HG03139 (cell line): ENCODE results near the gene RBM17.
"Not testable (repeated sequence)": the region's sequence is repeated elsewhere in the genome, so short reads cannot be mapped to it uniquely, and the experiment has no call there.

Experiments used
- ATAC-seq: cut with Tn5 transposase; IDR thresholded peaks from one replicate; pipeline ENCODE4 v1.9.1; 2021; ENCODE audit not compliant: unreplicated experiment

Gene RBM17

DNA sequence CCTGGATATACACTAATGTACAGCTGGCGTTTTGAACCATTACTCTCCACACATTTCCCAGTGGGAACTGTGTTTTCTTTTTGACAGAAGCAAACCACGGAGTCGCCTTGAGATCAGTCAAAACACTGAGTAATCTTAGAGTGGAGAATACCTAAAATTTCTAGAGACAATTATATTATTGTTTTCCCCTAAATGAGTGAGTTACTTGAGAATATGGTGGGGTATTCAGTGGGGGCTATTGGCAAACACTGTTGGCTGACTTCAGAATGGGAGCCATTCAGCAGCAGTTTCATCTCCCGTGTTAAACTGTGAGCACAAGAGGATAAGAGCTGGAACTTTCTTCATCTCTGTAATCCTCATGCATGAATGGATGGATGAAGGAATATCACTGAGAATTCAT is 32.9 kb upstream of the RBM17 start:
- ATAC-seq = no peak

DNA sequence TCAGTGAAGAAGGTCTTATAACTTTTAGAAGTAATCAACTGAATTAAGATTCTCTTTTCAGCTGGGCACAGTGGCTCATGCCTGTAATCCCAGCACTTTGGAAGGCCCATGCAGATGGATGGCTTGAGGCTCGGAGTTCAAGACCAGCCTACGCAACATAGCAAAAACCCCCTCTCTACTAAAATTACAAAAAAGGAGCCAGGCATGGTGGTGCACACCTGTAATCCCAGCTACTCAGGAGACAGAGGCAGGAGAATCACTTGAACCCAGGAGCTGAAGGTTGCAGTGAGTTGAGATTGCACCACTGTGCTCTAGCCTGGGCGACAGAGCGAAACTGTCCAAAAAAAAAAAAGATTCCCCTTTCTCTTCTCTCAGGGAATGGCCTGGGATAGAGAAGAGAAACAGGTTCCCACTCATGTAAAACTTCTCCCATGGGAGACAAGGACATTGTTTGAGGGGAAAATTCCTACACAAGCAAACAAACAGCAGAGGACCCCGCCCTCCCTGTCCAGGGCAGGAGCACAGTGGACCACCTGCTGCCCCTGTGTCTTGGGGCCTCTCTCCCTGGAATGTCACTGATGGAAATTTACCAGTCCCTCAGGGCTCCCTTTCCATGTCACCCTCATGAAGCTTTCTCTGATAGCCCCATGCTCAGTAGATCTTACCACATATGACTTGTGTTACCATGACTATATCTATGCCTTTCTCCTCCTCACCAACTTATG is 32.3 kb upstream of the RBM17 start:
- no peak for ATAC-seq

GRCh38 chr10:6058682-6059475 is 30.0 kb upstream of the RBM17 start:
- no peak for ATAC-seq

GRCh38 chr10:6059506-6059905 is 29.3 kb upstream of the RBM17 start:
- ATAC-seq = no peak

GRCh38 chr10:6061056-6061455 is 27.8 kb upstream of the RBM17 start:
- no peak for ATAC-seq

DNA sequence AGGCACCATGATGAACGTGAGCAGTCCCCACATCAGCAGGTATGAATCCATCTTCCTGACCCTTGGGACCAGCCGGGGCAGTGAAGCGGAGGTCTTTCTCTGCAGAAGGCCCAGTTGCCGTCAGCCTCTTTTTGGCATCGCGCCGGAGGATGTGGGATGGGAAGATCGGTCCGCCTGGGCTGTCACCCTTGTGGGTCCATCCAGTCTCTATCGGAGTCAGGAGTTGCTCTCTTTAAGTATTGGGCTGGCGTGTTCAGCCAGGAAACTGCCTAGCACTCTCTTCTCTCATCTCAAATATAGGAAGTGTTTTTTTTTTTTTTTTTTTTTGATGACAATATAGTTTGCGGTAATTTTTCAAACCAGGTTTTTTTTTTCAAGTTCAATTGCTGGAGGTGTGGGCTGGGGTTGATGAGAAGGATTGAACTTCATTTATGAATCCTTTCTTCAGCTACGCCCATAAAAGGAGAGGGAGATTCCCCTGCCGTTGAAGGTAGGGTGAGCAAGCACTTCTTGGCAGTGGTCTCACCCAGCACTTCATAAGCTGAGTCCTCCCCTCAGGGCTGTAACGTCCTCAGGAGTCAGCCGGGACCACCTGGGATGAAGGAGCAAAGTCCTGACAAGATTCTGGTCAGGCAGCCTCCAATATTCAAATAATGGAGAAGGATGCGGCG is 26.6 kb upstream of the RBM17 start, which contains the start of gene IL2RA:
IL2RA (minus strand) TSS at position 267 of the 671 bp plus-strand sequence; CDS start at position 51, 216 bp downstream.
- ATAC-seq = no peak

GRCh38 chr10:6064119-6064518 is 24.7 kb upstream of the RBM17 start:
- no peak for ATAC-seq

DNA sequence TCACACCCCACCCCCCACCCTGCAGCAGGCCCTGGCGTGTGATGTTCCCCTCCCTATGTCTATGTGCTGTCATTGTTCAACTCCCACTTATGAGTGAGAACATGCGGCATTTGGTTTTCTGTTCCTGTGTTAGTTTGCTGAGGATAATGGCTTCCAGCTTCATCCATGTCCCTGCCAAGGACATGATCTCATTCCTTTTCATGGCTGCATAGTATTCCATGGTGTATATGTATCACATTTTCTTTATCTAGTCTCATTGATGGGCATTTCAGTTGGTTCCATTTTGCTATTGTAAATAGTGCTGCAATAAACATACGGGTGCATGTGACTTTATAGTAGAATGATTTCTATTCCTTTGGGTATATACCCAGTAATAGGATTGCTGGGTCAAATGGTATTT is 24.1 kb upstream of the RBM17 start:
- ATAC-seq = not testable (repeated sequence)

DNA sequence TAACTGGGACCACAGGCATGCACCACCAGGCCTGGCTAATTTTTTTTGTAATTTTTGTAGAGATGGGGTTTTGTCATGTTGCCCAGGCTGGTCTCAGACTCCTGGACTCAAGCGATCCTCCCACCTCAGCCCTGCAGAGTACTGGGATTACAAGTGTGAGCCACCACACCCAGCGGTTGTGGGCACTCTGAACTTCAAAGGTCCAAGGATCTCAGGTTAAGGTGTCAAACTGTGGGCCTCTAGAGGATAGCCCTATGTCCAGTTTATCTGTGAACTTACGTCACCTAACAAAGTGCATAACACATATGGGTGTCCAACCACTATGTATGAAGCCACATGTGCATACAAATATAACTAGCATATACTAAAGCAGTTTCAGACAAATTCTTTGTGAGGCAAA is 23.4 kb upstream of the RBM17 start:
- no peak for ATAC-seq

- ATAC-seq = no peak
Observed at GRCh38 chr10:6065835-6066234, 23.0 kb upstream of the RBM17 start.

DNA sequence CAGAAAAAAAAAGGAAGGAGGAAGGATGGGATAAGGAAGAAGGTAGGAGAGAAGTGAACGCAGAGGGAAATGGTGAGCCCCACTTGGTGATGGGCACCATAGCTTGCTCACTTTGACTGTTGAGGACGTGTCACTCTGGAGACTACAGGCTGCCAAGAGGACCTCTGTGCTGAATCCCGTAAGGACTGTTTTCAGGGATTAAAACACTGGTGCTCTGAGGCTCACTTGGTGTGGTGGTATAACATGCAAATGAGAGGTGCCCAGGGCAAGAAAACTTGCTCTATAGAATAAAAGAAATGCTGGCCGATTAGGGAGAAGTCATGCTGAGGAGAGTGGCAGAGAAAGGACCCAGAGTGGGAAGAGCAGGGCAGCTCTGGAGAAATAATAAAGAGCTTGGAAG is 21.4 kb upstream of the RBM17 start:
- ATAC-seq = no peak

DNA sequence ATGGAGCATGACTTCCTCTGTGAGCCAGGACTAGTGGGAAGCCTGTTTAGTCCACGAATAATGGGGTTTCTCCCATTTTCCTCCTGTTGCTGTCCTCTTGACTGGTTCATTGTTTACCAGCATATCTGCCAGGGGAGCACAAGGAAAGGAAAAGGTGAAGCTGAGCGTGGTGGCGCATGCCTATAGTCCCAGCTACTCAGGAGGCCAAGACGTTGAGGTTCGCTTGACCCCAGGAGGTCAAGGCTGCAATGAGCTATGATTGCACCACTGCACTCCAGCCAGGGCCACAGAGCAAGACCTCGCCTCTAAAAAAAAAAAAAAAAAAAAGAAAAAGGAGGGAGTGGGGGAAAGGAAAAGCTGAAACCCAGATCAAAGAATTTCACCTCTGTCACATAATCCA is 20.8 kb upstream of the RBM17 start:
- ATAC-seq = no peak

DNA sequence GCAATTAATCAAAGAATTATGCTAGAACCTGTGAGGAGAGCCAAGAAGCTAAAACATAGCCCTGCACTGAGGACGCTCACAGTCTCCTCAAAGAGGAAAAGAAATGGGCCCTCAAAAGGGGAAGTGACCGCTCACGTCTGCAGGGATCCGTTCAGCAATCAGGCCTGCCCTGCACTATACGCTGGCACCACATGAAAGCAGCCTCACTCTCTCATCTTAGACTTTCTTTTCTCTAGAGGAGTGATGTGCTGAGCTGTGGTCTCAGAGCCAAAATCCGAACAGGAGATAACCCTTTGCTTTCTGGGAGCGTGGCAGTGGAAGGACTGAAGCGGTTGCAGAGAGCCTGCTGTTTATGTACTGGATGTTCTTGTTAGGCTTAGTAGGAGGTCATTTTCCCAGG is 20.4 kb upstream of the RBM17 start:
- peak; percentile 48 for ATAC-seq

- no peak for ATAC-seq
Observed at GRCh38 chr10:6069081-6069931, 19.5 kb upstream of the RBM17 start.

DNA sequence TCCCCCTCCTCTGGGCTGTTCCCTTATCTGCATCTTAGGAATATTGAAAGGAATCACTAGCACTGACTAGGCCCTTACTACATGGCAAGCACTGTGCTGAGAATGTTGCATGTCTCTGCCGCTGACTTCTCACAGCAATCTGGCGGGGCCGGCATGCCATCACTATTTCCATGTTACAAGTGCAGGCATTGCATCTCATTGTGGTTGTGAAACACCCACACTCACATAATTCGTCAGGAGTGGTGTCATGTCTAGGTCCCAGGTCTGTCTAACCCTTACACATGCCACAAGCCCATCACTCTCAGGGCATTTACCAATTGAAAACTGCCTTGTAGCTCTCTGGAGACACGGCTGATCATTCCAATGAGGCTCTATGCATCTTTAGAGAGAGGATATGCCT is 18.2 kb upstream of the RBM17 start:
- ATAC-seq = no peak

- ATAC-seq = no peak
Observed at GRCh38 chr10:6071181-6072175, 17.4 kb upstream of the RBM17 start.

DNA sequence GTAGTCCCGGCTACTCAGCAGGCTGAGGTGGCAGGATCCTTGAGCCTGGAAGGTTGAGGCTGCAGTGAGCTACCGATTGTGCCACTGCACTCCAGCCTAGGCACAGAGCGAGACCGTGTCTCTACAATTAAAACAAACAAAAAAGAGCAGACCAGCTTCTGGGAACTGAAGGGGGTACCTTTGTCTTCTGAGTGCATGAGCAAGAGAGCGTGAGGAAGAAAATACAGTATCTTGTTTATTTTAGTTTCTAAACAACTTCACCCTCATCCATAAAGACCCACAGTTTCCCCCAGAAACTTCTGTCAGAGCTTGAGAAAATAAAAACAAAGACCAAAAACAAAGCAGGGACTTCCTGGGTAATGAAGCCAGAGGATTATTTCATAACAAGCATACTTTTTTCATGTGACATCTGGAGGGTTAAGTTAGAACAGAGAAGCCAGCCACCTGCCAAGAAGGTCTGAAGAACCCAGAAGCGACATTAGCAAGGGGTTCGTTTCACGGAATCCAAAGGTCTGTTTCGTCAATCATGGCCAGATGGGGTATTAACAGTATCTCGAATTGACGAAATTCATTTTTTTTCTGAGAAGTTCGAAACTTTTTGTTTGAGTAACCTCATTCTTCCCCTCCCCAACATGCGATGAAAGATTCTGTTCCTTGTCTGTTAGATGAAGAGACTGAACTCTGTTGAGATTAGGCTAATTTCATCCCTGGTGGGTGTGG is 16.5 kb upstream of the RBM17 start:
- ATAC-seq = no peak

DNA sequence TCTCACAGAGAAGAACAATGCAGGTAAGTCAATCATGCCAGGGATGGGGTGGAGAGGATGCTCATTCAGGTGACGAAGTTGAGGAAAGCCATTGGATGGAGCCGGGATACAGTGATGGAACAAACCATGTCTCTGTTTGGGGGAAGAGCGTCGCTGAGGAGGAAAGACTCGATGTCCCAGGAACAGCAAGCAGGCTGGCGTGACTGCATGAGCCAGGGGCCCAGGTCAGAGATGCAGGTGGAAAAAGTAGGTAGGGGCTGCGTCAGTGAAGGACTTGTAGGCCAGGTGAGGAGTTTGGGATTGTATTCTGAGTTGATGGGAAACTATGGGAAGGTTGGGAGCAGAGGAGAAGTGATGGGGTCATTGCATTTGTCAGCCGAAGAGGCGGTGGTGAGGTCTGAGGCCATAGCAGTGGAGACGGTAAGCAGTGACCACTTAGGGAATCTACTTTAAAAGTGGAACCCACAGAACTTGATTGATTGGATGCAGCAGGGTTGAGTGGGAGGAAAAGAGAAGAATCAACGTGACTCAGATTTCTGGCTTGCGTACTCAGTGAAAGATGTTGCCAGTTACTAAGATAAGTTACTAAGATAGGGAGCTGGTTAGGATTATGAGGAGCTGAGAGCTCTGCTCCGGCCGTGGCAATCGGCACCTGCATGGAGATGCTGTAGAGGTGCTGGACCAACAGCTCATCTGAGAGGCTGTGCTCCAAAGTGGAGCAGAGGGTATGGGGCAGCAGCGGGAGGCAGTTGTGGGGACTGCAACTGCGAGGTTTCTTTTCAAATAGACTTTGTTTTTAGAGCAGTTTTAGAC is 14.1 kb upstream of the RBM17 start:
- ATAC-seq = no peak
